SK-N-MC (cell line): ENCODE data around the gene PRMT6.

Experiments
- EZH2 ChIP-seq: fragments of 200-600 bp; sonication (generic); IDR thresholded peaks from one replicate; pipeline ENCODE4 v1.6.1; 2017; ENCODE audit warnings: antibody characterized with exemption
- POLR2AphosphoS5 ChIP-seq: IDR thresholded peaks from 2 replicates; pipeline ENCODE4 v1.6.1; 2012; ENCODE audit warnings: mild to moderate bottlenecking, low read depth, low read length, borderline replicate concordance

- no peak for TF ChIP-seq EZH2
- no peak for TF ChIP-seq POLR2AphosphoS5
Observed at GRCh38 chr1:107091418-107091817, 34.9 kb downstream of the PRMT6 start.
